SK-N-SH (cell line): ENCODE measurements around the gene VTN. TPM values are rescaled to one million over a fixed set of nuclear protein-coding genes. Genes with fewer than 3 reads are reported as not detected.

Experiments
- CTCF ChIA-PET: fragments of 300-600, 350-600 bp; formaldehyde crosslinking; extraction: SDS; loops from one replicate; lab custom pipeline; 2021; lab: Yijun Ruan, JAX
- POLR2A ChIA-PET: fragments of 350-600 bp; sonication (Branson Sonifier 250); formaldehyde crosslinking; extraction: SDS; loops from one replicate; lab custom pipeline; 2020; ENCODE audit warnings: antibody characterized with exemption, inconsistent platforms; lab: Yijun Ruan, JAX
- DNase-seq: peaks from one replicate; pipeline ENCODE4 v3.0.0; 2012
- H2AFZ ChIP-seq: fragments of 200-600 bp; sonication (generic); 2 replicates; pipeline ENCODE4 v1.8.1; 2016; ENCODE audit warnings: antibody characterized with exemption, mild to moderate bottlenecking, low read depth
- H3F3A ChIP-seq: fragments of 200-600 bp; sonication (generic); replicated peaks from 2 replicates; pipeline ENCODE3; 2016; ENCODE audit warnings: antibody characterized with exemption, mild to moderate bottlenecking; ENCODE audit not compliant: insufficient read depth
- H3K27ac ChIP-seq, 2 experiments: fragments of 200-500 bp in 1 of 2; fragments of 200-600 bp in 1 of 2; sonication (Bioruptor generic) in 1 of 2; sonication (generic), shearing (Covaris generic) in 1 of 2; 2 replicates each; pipeline versions ENCODE4 v1.5.1 to v1.6.1; 2014 to 2016; ENCODE audit warnings: low read depth in 2 of 2, inconsistent platforms in 1 of 2, low read length in 1 of 2, mild to moderate bottlenecking in 1 of 2, mixed read lengths in 1 of 2
- H3K27me3 ChIP-seq: fragments of 200-600 bp; sonication (generic), shearing (Covaris generic); 2 replicates; pipeline ENCODE4 v1.6.1; 2016; ENCODE audit warnings: mixed run types; ENCODE audit not compliant: insufficient read depth
- H3K36me3 ChIP-seq, 2 experiments: fragments of 200-500 bp in 1 of 2; fragments of 200-600 bp in 1 of 2; sonication (Bioruptor generic) in 1 of 2; sonication (generic) in 1 of 2; replicated peaks in 1 of 2; 2 replicates each; pipeline versions ENCODE3 to v1.5.1; 2014 to 2016; ENCODE audit warnings: low read length in 1 of 2, mild to moderate bottlenecking in 1 of 2; ENCODE audit not compliant: insufficient read depth in 2 of 2, control insufficient read depth in 1 of 2
- H3K4me1 ChIP-seq, 2 experiments: fragments of 200-500 bp in 1 of 2; fragments of 200-600 bp in 1 of 2; sonication (Bioruptor generic) in 1 of 2; sonication (generic), shearing (Covaris generic) in 1 of 2; 2 replicates each; pipeline versions ENCODE4 v1.5.1 to v1.6.1; 2014 to 2016; ENCODE audit warnings: low read depth in 1 of 2, low read length in 1 of 2, mixed run types in 1 of 2; ENCODE audit not compliant: insufficient read depth in 2 of 2, control insufficient read depth in 1 of 2
- H3K4me2 ChIP-seq: fragments of 200-600 bp; sonication (generic), shearing (Covaris generic); 2 replicates; pipeline ENCODE4 v1.6.1; 2017; ENCODE audit warnings: mixed run types
- H3K4me3 ChIP-seq, 2 experiments: fragments of 200-500 bp in 1 of 2; fragments of 200-600 bp in 1 of 2; sonication (Bioruptor generic) in 1 of 2; sonication (generic), shearing (Covaris generic) in 1 of 2; 2 replicates each; pipeline versions ENCODE4 v1.5.1 to v1.8.1; 2014 to 2016; ENCODE audit warnings: low read depth in 2 of 2, inconsistent platforms in 1 of 2, low read length in 1 of 2, mild to moderate bottlenecking in 1 of 2, mixed read lengths in 1 of 2, moderate library complexity in 1 of 2
- H3K79me2 ChIP-seq: fragments of 200-600 bp; sonication (generic); 2 replicates; pipeline ENCODE4 v1.8.1; 2017; ENCODE audit warnings: mild to moderate bottlenecking; ENCODE audit not compliant: insufficient read depth
- H3K9ac ChIP-seq: fragments of 200-600 bp; sonication (generic); 2 replicates; pipeline ENCODE4 v1.6.1; 2017; ENCODE audit warnings: mixed run types
- H3K9me2 ChIP-seq: fragments of 200-600 bp; sonication (generic); 2 replicates; pipeline ENCODE4 v1.6.1; 2017; ENCODE audit warnings: mixed run types
- H3K9me3 ChIP-seq: fragments of 200-600 bp; sonication (generic); 2 replicates; pipeline ENCODE4 v1.6.1; 2017; ENCODE audit warnings: mixed run types, mild to moderate bottlenecking, moderate library complexity
- H4K20me1 ChIP-seq: fragments of 200-600 bp; sonication (generic); 2 replicates; pipeline ENCODE4 v1.6.1; 2017; ENCODE audit warnings: mild to moderate bottlenecking, mixed run types; ENCODE audit not compliant: insufficient read depth
- CHD2 ChIP-seq: fragments of 150-350 bp; IDR thresholded peaks from 2 replicates; pipeline ENCODE4 v1.6.1; 2018; ENCODE audit warnings: low read length; ENCODE audit not compliant: partially characterized antibody
- EP300 ChIP-seq, 2 experiments: IDR thresholded peaks; 2 replicates each; pipeline versions ENCODE4 v1.4.0 to v1.6.1; 2012; ENCODE audit warnings: borderline replicate concordance in 1 of 2, low read depth in 1 of 2, low read length in 1 of 2
- FOXJ3 ChIP-seq: sonication (generic); formaldehyde crosslinking; IDR thresholded peaks from 2 replicates; pipeline ENCODE4 v1.5.1; 2020; ENCODE audit warnings: mild to moderate bottlenecking, missing genetic modification reagents
- GATA2 ChIP-seq: sonication (generic); formaldehyde crosslinking; IDR thresholded peaks from 2 replicates; pipeline ENCODE4 v1.5.0; 2020; ENCODE audit warnings: mild to moderate bottlenecking, missing genetic modification reagents
- NRF1 ChIP-seq: IDR thresholded peaks from 2 replicates; pipeline ENCODE4 v1.6.1; 2012; ENCODE audit warnings: low read depth, mild to moderate bottlenecking, low read length
- RAD21 ChIP-seq: IDR thresholded peaks from 2 replicates; pipeline ENCODE4 v1.6.1; 2012; ENCODE audit warnings: mild to moderate bottlenecking, low read length
- RCOR1 ChIP-seq: fragments of 150-350 bp; IDR thresholded peaks from 2 replicates; pipeline ENCODE4 v1.6.1; 2017; ENCODE audit warnings: antibody characterized with exemption, low read length
- RXRA ChIP-seq: IDR thresholded peaks from 2 replicates; pipeline ENCODE4 v1.4.0; 2012; ENCODE audit warnings: low read depth, mild to moderate bottlenecking, borderline replicate concordance
- SMC3 ChIP-seq: IDR thresholded peaks from 2 replicates; pipeline ENCODE4 v1.6.1; 2012; ENCODE audit warnings: low read depth, low read length, improper control_type of control experiment
- TCF12 ChIP-seq: IDR thresholded peaks from 2 replicates; pipeline ENCODE4 v1.4.0; 2012
- WGBS: methylation state at CpG from one replicate; pipeline ENCODE4 v1.1.6; 2017; ENCODE audit warnings: low lambda C conversion rate; 5-methylcytosine and 5-hydroxymethylcytosine counted together
- polyA plus RNA-seq, 3 experiments: library from polyadenylated mRNA; depleted of rRNA; stranded (reverse); fragments of >200 nt; gene quantifications; 2 replicates each; pipeline ENCODE4 v1.2.3, GENCODE V29; 2012
- TF ChIP-seq, protein P1 (sequence below): fragments of 150-350 bp; IDR thresholded peaks from 2 replicates; pipeline ENCODE4 v1.6.1; 2017; ENCODE audit warnings: antibody characterized with exemption, low read length, low read depth, borderline replicate concordance
- TF ChIP-seq, protein P2 (sequence below): IDR thresholded peaks from 2 replicates; pipeline ENCODE4 v1.4.0; 2012; ENCODE audit warnings: low read depth
- TF ChIP-seq, protein P3 (sequence below): fragments of 200-600 bp; sonication (generic); IDR thresholded peaks from 2 replicates; pipeline ENCODE4 v1.6.1; 2017; ENCODE audit warnings: antibody characterized with exemption, mild to moderate bottlenecking, moderate library complexity
- TF ChIP-seq, protein P4 (sequence below): fragments of 150-350 bp; IDR thresholded peaks from 2 replicates; pipeline ENCODE4 v1.6.1; 2016; ENCODE audit warnings: mild to moderate bottlenecking, low read depth, low read length
- TF ChIP-seq, protein P5 (sequence below): IDR thresholded peaks from 2 replicates; pipeline ENCODE4; 2012

The VTN gene
- polyA plus RNA-seq, 1 of the 3 experiments (the other 2 are of a cell fraction): 1.2 TPM

DNA sequence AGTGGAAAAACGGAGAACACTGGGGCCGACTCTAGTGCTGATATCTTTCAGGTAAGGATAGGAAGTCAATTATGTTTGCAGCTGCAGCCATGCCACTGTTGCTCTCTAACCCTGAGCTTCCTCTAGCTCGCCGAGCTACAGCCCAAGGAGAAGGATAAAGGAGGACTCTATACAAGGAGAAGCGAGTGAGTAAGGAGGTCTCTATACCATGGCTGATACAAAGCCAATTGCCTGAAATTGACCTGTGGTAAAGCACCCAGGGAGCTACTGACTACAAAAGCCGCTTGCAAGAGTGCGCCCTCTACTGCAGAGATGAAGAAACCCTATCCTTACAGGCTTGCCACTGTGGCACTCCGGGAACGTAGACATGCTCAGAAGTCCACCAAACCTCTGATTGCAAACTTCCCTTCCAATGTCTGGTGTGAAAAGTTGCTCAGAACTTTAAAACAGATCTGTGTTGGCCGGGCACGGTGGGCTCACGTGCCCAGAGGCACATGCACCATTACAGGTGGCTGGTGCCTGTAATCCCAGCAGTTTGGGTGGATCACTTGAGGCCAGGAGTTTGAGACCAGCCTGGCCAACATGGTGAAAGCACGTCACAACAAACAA lies 46.7 kb upstream of the VTN start:
- POLR2A ChIA-PET: interaction anchor here (1.2 to 1.5 kb wide), 2 partner anchors 16 to 71 kb away, joined by 3 to 5 read pairs; no protein-coding TSS in a partner anchor

DNA sequence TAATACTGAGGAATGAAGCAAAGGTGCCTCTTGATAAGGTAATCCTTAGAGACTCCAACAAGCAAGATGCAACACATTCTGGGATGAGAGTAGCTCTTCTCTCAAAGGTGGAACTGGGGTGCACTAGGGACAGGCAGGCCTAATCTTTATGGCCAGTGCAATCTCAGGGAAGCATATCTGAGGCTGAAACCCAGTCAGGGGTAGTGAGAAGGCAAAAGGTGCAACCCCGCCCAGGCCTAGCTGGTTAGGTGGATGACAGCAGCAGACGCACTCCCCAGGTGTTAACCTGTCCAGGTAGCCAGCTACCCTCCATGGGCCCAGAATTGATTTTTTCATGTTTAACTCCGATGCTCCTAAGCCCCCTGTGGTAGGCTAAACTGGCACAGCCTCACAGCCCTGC lies 45.8 kb upstream of the VTN start:
- Histone ChIP-seq H3F3A (no peaks in the 10 kb centered on the region), H3K27me3 (peaks cover 18% of the 10 kb centered on the region; the same call in 1 of the 2 replicates), H3K9me3 (no peaks in the 10 kb centered on the region), H3K4me3 (no peak overlapping the region), H3K79me2 (no peaks in the 10 kb centered on the region), H3K4me2 (no peak overlapping the region), H3K27ac (no peak overlapping the region), H3K9ac (no peak overlapping the region), H3K4me1 (no peaks in the 10 kb centered on the region), H3K36me3 (no peaks in the 10 kb centered on the region), H4K20me1 (no peaks in the 10 kb centered on the region), H3K9me2 (no peaks in the 10 kb centered on the region), H2AFZ (no peak overlapping the region)
- POLR2A ChIA-PET: interaction anchor here (1.5 kb wide), 1 partner anchor 15 kb away, joined by 5 read pairs; no protein-coding TSS in a partner anchor
- 81% methylated on average over 3 of the region's 3 CpGs for WGBS
- CTCF ChIA-PET: interaction anchor here (0.6 to 2.1 kb wide), 16 partner anchors 9 to 185 kb away, joined by 3 to 23 read pairs (median 4); partner anchors contain the start of genes POLDIP2, SARM1 and SLC46A1
- no peak for DNase-seq
- TF ChIP-seq FOXJ3 (CRISPR knock-in tag) (no peak), EP300 (IDR thresholded peaks at IDR 0.05; ENCODE audit: borderline replicate concordance in 1 of 2, low read depth in 1 of 2, low read length in 1 of 2) (no peak), GATA2 (CRISPR knock-in tag) (no peak), SMC3 (no peak), RAD21 (no peak)
- TF ChIP-seq, protein P1, sequence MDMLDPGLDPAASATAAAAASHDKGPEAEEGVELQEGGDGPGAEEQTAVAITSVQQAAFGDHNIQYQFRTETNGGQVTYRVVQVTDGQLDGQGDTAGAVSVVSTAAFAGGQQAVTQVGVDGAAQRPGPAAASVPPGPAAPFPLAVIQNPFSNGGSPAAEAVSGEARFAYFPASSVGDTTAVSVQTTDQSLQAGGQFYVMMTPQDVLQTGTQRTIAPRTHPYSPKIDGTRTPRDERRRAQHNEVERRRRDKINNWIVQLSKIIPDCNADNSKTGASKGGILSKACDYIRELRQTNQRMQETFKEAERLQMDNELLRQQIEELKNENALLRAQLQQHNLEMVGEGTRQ: no peak
- TF ChIP-seq, protein P2, sequence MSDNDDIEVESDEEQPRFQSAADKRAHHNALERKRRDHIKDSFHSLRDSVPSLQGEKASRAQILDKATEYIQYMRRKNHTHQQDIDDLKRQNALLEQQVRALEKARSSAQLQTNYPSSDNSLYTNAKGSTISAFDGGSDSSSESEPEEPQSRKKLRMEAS: no peak

More for the DNA sequence above, 46.7 kb upstream of the VTN start:
- H3K4me1 ChIP-seq: no peaks in the 10 kb centered on the region
- no peak overlapping the region for H3K4me2 ChIP-seq
- peaks cover 13% of the 10 kb centered on the region; the same call in 1 of the 2 replicates for H3K27me3 ChIP-seq
- H3K9ac ChIP-seq: no peak overlapping the region
- no peaks in the 10 kb centered on the region for H3K36me3 ChIP-seq
- no peak overlapping the region for H3K4me3 ChIP-seq
- no peaks in the 10 kb centered on the region for H3K9me2 ChIP-seq
- no peak overlapping the region for H2AFZ ChIP-seq
- H4K20me1 ChIP-seq: no peaks in the 10 kb centered on the region
- DNase-seq: peak; percentile 56
- H3K9me3 ChIP-seq: no peaks in the 10 kb centered on the region
- no peak for TF ChIP-seq RCOR1
- peak; percentile 63 for TF ChIP-seq RAD21
- TF ChIP-seq, protein P3, sequence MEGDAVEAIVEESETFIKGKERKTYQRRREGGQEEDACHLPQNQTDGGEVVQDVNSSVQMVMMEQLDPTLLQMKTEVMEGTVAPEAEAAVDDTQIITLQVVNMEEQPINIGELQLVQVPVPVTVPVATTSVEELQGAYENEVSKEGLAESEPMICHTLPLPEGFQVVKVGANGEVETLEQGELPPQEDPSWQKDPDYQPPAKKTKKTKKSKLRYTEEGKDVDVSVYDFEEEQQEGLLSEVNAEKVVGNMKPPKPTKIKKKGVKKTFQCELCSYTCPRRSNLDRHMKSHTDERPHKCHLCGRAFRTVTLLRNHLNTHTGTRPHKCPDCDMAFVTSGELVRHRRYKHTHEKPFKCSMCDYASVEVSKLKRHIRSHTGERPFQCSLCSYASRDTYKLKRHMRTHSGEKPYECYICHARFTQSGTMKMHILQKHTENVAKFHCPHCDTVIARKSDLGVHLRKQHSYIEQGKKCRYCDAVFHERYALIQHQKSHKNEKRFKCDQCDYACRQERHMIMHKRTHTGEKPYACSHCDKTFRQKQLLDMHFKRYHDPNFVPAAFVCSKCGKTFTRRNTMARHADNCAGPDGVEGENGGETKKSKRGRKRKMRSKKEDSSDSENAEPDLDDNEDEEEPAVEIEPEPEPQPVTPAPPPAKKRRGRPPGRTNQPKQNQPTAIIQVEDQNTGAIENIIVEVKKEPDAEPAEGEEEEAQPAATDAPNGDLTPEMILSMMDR: peak; percentile 70
- no peak for TF ChIP-seq NRF1
- TF ChIP-seq TCF12: no peak
- TF ChIP-seq, protein P4, sequence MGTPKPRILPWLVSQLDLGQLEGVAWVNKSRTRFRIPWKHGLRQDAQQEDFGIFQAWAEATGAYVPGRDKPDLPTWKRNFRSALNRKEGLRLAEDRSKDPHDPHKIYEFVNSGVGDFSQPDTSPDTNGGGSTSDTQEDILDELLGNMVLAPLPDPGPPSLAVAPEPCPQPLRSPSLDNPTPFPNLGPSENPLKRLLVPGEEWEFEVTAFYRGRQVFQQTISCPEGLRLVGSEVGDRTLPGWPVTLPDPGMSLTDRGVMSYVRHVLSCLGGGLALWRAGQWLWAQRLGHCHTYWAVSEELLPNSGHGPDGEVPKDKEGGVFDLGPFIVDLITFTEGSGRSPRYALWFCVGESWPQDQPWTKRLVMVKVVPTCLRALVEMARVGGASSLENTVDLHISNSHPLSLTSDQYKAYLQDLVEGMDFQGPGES: no peak
- TF ChIP-seq, protein P5, sequence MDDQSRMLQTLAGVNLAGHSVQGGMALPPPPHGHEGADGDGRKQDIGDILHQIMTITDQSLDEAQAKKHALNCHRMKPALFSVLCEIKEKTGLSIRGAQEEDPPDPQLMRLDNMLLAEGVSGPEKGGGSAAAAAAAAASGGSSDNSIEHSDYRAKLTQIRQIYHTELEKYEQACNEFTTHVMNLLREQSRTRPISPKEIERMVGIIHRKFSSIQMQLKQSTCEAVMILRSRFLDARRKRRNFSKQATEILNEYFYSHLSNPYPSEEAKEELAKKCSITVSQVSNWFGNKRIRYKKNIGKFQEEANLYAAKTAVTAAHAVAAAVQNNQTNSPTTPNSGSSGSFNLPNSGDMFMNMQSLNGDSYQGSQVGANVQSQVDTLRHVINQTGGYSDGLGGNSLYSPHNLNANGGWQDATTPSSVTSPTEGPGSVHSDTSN: no peak
- TF ChIP-seq CHD2: no peak
- peak; percentile 43 for TF ChIP-seq SMC3
- no peak for TF ChIP-seq RXRA
- TF ChIP-seq, all 33 proteins: peak for 3
- 34% methylated on average over 13 of the region's 13 CpGs for WGBS
- no peaks in the 10 kb centered on the region for H3F3A ChIP-seq
- H3K79me2 ChIP-seq: no peaks in the 10 kb centered on the region
- CTCF ChIA-PET: interaction anchor here (0.6 to 2.1 kb wide), 24 partner anchors 10 to 485 kb away, joined by 3 to 23 read pairs (median 4); partner anchors contain the start of genes POLDIP2, SARM1, SLC46A1 and TMEM97
- no peak overlapping the region for H3K27ac ChIP-seq
